Measurements from ENCODE around the gene JADE1. TPM values are rescaled to one million over a fixed set of nuclear protein-coding genes. Genes with fewer than 3 reads are reported as not detected.

JADE1 gene
- total RNA-seq, 1 donor from 2014 or later, result 23.0 TPM

DNA sequence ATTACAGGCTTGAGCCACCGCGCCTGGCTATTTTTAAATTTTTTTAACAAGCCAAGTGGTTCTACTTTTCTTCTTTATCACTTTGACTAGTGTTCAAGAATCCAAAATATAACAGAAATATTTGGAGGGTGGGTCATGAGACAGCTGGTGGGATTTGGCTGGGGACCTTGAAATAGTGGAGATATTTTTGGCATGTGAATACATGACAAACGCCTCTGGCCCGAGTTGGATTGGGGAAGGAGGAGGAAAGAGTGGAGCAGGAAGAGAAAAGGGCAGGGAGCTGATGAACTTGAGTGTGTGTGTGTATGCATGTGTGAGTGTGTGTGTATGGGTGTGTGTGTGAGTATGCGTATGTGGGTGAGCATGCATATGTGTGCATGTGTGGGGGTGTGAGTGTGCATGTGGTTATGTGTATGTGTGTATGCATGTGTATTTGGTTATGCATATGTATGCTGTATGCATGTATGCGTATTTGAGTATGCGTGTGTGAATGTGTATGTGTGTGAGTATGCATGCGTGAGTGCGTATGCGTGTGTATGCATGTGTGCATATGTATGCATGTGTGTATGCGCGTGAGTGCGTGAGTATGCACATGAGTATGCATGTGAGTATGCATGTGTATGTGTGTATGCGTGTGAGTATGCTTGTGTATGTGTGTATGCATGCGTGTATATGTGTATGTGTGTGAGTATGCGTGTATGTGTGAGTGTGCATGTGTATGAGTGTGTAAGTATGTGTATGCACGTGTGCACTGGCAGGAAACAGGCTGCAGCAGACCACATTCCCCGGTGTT, 49.6 kb downstream of the JADE1 start:
- Histone ChIP-seq H3K27me3 (ENCODE audit: control insufficient read depth in 3 of 3, insufficient read depth in 3 of 3, low read length in 3 of 3) (no peaks in the 10 kb centered on the region), H3K4me1 (ENCODE audit: control insufficient read depth in 3 of 3, insufficient read depth in 3 of 3, low read length in 3 of 3) (peaks cover 9 to 23% (median 15%) of the 10 kb centered on the region in 3 donors), H3K9me3 (ENCODE audit: control insufficient read depth in 3 of 3, low read length in 3 of 3) (no peaks in the 10 kb centered on the region), H3K4me3 (ENCODE audit: low read length in 3 of 3) (no peak overlapping the region), H3K9ac (ENCODE audit: low read depth in 1 of 3, low read length in 3 of 3) (no peak overlapping the region), H3K36me3 (ENCODE audit: control insufficient read depth in 3 of 3, insufficient read depth in 3 of 3, low read length in 3 of 3) (peaks cover 50 to 61% (median 61%) of the 10 kb centered on the region in 3 donors), H3K27ac (ENCODE audit: low read depth, low read length) (no peak overlapping the region)

DNA sequence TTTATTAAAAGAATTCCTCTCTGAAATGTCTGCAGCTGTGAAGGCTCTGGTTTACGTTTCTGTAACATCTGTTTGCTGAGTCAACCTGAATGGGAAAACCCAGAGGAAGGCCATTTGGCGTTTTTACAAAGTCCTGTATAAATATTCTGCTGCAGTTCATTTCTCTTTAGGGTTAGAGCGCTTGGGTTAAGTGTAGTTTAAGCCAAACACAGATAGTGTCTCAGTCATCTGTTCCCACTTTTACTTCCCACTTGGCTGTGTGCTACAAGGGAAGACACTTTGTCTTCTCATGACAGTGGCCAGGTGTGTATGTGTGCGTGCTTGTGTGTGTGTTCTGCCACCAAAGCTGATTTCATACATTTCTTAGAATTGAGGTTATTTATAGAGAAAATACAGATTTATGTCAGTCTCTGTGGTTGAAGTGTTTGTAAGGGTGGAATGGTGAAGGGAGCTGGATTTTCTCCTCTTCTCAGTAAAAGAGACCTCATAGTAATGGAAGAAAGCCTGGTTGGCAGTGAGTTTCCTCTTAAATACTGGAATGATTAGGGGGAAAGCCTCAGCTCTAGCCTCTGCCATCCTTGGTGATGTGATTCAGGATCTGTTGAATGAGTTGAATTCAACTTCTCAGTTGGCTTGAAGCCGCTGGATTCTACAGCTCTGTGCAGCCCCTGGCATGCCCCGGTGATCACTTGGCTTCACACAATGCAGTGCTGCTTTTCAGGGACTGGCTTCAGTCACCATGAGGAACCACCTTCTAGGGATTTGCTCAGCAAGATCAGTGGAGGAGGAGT, 50.6 kb downstream of the JADE1 start:
- H3K27me3 ChIP-seq (ENCODE audit: control insufficient read depth in 3 of 3, insufficient read depth in 3 of 3, low read length in 3 of 3), result no peaks in the 10 kb centered on the region
- H3K9me3 ChIP-seq (ENCODE audit: control insufficient read depth in 3 of 3, low read length in 3 of 3), result no peaks in the 10 kb centered on the region
- H3K36me3 ChIP-seq (ENCODE audit: control insufficient read depth in 3 of 3, insufficient read depth in 3 of 3, low read length in 3 of 3), result peaks cover 53 to 65% (median 61%) of the 10 kb centered on the region in 3 donors
- H3K9ac ChIP-seq (ENCODE audit: low read depth in 1 of 3, low read length in 3 of 3), result peak overlapping the region in 1 of 3 donors; percentile 18
- H3K27ac ChIP-seq (ENCODE audit: low read depth, low read length), result peak overlapping the region; percentile 2
- H3K4me1 ChIP-seq (ENCODE audit: control insufficient read depth in 3 of 3, insufficient read depth in 3 of 3, low read length in 3 of 3), result peaks cover 9 to 23% (median 15%) of the 10 kb centered on the region in 3 donors
- H3K4me3 ChIP-seq (ENCODE audit: low read length in 3 of 3), result no peak overlapping the region

DNA sequence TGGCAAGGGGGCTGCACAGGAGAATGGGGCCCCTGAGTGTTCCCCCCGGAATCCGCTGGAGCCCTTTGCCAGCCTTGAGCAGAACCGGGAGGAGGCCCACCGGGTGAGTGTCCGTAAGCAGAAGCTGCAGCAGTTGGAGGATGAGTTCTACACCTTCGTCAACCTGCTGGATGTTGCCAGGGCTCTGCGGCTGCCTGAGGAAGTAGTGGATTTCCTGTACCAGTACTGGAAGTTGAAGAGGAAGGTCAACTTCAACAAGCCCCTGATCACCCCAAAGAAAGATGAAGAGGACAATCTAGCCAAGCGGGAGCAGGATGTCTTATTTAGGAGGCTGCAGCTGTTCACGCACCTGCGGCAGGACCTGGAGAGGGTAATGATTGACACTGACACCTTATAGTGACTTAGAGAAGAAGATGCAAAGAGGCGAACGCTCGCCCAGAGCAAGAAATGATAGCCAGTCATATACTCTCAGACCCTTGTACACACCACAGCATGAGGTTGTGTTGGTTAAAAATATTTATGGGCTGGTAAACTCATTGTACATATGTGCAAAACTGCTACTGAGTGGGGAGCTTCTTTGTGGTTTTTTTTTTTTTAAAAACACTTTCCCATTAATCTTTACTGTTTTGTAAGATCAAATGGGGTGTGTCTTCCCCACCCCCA, 52.5 kb downstream of the JADE1 start:
- no peak overlapping the region for H3K27ac ChIP-seq (ENCODE audit: low read depth, low read length)
- no peak overlapping the region for H3K9ac ChIP-seq (ENCODE audit: low read depth in 1 of 3, low read length in 3 of 3)
- peaks cover 9 to 23% (median 15%) of the 10 kb centered on the region in 3 donors for H3K4me1 ChIP-seq (ENCODE audit: control insufficient read depth in 3 of 3, insufficient read depth in 3 of 3, low read length in 3 of 3)
- H3K4me3 ChIP-seq (ENCODE audit: low read length in 3 of 3), result no peak overlapping the region
- no peaks in the 10 kb centered on the region for H3K27me3 ChIP-seq (ENCODE audit: control insufficient read depth in 3 of 3, insufficient read depth in 3 of 3, low read length in 3 of 3)
- no peaks in the 10 kb centered on the region for H3K9me3 ChIP-seq (ENCODE audit: control insufficient read depth in 3 of 3, low read length in 3 of 3)
- peaks cover 43 to 59% (median 50%) of the 10 kb centered on the region in 3 donors for H3K36me3 ChIP-seq (ENCODE audit: control insufficient read depth in 3 of 3, insufficient read depth in 3 of 3, low read length in 3 of 3)

DNA sequence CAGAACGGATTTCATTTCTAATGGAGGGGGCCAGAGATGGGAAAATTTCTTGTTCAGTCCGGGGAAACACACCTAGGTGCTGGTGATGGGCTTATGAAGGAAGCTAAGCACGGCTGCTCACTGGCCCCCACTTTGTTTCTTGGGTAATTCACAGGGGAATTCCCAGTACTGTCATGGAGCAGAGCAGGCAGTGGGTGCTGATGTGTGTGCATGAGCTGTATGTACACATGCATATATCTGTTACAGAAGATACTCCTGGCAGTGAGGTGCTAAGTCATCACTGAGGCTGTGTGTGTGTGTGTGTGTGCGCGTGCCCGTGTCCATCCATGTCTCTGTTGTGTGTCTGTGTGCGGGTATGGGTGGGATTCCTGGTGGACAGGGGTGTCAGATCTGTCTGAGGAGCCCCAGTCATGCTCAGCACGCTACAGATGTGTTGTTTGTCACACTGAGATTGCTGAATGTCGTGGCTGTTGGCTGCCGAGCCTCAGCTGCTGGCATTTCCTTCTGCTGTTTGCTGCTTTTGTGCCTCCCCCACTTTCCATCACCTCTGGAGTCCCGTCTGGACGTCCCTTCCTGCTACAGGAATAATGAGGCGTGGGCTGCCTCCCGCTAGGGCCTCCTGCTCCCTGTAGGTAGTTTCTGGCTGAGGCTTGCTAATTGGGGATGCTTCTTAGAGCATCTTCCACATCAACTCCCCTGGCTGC, 53.3 kb downstream of the JADE1 start:
- Histone ChIP-seq H3K9ac (ENCODE audit: low read depth in 1 of 3, low read length in 3 of 3) (peak overlapping the region in 1 of 3 donors; percentile 32), H3K27ac (ENCODE audit: low read depth, low read length) (no peak overlapping the region), H3K4me1 (ENCODE audit: control insufficient read depth in 3 of 3, insufficient read depth in 3 of 3, low read length in 3 of 3) (peaks cover 9 to 23% (median 15%) of the 10 kb centered on the region in 3 donors), H3K36me3 (ENCODE audit: control insufficient read depth in 3 of 3, insufficient read depth in 3 of 3, low read length in 3 of 3) (peaks cover 36 to 52% (median 49%) of the 10 kb centered on the region in 3 donors), H3K9me3 (ENCODE audit: control insufficient read depth in 3 of 3, low read length in 3 of 3) (no peaks in the 10 kb centered on the region), H3K4me3 (ENCODE audit: low read length in 3 of 3) (no peak overlapping the region), H3K27me3 (ENCODE audit: control insufficient read depth in 3 of 3, insufficient read depth in 3 of 3, low read length in 3 of 3) (no peaks in the 10 kb centered on the region)

DNA sequence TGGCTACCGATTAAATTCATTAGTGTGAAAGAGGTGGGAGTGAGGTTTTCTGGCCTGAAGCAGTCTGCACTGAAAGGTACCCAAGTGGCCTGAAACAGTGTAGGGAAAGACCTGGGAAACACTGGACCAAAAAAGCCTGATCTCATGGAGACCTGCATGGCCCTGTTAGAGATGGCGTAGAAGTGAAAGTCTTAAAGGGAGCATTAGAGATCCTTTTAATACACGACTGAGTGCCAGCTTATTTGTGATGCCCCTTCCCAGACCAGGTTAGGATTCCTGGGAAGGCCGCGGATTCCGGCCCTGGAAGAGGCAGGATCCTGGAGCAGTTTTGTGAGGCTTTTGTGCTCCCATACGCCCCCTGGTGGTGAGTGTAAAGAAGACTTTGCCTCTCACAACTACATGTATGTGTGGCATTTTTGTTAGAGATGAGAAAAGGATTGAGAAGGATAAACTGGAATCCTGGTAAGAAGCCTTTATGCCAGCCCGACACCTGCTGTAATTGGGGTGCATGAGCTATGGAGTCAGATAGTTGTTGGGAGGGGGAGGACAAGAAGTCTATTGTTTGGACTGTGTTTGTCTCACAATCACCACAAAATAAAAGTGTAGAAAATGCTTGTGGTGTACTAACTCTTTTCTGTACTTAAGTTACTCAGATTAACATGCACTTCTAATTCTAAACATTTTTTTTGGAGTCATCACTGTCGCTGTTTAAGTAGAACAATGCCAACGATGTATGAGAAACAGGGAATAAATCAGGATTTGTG, 54.0 kb downstream of the JADE1 start:
- Histone ChIP-seq H3K27ac (ENCODE audit: low read depth, low read length) (no peak overlapping the region), H3K9ac (ENCODE audit: low read depth in 1 of 3, low read length in 3 of 3) (peak overlapping the region in 1 of 3 donors; percentile 32)

DNA sequence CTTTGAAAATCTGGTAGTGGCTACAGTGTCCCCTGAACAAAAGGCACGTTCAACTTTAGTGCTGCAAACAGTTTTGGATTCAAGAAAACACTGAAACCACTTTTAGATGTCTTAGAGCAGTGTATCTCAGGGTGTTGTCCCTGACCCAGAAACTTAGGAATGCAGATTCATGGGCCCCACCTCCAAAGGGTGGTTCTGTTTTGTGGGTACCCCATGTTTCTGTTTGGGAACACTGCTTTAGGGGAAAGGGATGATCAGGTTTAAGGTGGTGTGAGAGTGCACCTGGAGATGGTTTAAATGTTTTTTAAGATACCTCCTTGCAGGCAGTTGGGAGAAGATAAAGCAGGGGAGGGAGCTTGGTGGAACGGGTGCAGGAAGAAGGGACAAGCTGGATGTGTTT, 55.6 kb downstream of the JADE1 start:
- peaks cover 31 to 59% (median 57%) of the 10 kb centered on the region in 3 donors for H3K36me3 ChIP-seq (ENCODE audit: control insufficient read depth in 3 of 3, insufficient read depth in 3 of 3, low read length in 3 of 3)

More for the DNA sequence above, 54.0 kb downstream of the JADE1 start:
- Histone ChIP-seq H3K9me3 (ENCODE audit: control insufficient read depth in 3 of 3, low read length in 3 of 3) (no peaks in the 10 kb centered on the region), H3K4me3 (ENCODE audit: low read length in 3 of 3) (no peak overlapping the region), H3K4me1 (ENCODE audit: control insufficient read depth in 3 of 3, insufficient read depth in 3 of 3, low read length in 3 of 3) (peaks cover 9 to 23% (median 15%) of the 10 kb centered on the region in 3 donors), H3K36me3 (ENCODE audit: control insufficient read depth in 3 of 3, insufficient read depth in 3 of 3, low read length in 3 of 3) (peaks cover 30 to 52% (median 47%) of the 10 kb centered on the region in 3 donors), H3K27me3 (ENCODE audit: control insufficient read depth in 3 of 3, insufficient read depth in 3 of 3, low read length in 3 of 3) (no peaks in the 10 kb centered on the region)

DNA sequence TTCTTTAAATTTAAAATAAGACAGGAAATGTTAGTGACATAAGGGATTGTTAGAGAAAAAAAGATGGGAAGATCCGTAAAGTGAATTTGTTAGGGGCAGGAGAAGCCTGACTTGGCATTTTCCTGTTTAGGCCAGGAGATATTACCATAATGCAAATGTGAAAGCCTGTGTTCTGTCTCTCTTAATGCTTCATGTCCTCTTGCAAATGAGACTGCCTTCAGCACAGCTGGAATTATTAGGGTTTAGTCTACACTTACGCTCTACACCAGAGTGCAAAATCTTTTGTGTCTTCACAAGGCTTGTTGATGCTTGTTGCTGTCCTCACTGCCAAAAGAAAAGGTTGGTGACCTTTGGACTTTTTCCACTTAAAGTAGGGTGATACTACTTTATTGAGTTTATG, 56.8 kb downstream of the JADE1 start:
- Histone ChIP-seq H3K9me3 (ENCODE audit: control insufficient read depth in 3 of 3, low read length in 3 of 3) (no peaks in the 10 kb centered on the region), H3K27ac (ENCODE audit: low read depth, low read length) (no peak overlapping the region), H3K9ac (ENCODE audit: low read depth in 1 of 3, low read length in 3 of 3) (no peak overlapping the region), H3K4me3 (ENCODE audit: low read length in 3 of 3) (no peak overlapping the region), H3K36me3 (ENCODE audit: control insufficient read depth in 3 of 3, insufficient read depth in 3 of 3, low read length in 3 of 3) (peaks cover 21 to 59% (median 57%) of the 10 kb centered on the region in 3 donors), H3K4me1 (ENCODE audit: control insufficient read depth in 3 of 3, insufficient read depth in 3 of 3, low read length in 3 of 3) (peaks cover 0 to 9% (median 9%) of the 10 kb centered on the region in 3 donors), H3K27me3 (ENCODE audit: control insufficient read depth in 3 of 3, insufficient read depth in 3 of 3, low read length in 3 of 3) (no peaks in the 10 kb centered on the region)

More for the DNA sequence above, 55.6 kb downstream of the JADE1 start:
- Histone ChIP-seq H3K9ac (ENCODE audit: low read depth in 1 of 3, low read length in 3 of 3) (no peak overlapping the region), H3K27ac (ENCODE audit: low read depth, low read length) (no peak overlapping the region), H3K9me3 (ENCODE audit: control insufficient read depth in 3 of 3, low read length in 3 of 3) (no peaks in the 10 kb centered on the region), H3K27me3 (ENCODE audit: control insufficient read depth in 3 of 3, insufficient read depth in 3 of 3, low read length in 3 of 3) (no peaks in the 10 kb centered on the region), H3K4me3 (ENCODE audit: low read length in 3 of 3) (no peak overlapping the region), H3K4me1 (ENCODE audit: control insufficient read depth in 3 of 3, insufficient read depth in 3 of 3, low read length in 3 of 3) (peaks cover 0 to 14% (median 9%) of the 10 kb centered on the region in 3 donors)

DNA sequence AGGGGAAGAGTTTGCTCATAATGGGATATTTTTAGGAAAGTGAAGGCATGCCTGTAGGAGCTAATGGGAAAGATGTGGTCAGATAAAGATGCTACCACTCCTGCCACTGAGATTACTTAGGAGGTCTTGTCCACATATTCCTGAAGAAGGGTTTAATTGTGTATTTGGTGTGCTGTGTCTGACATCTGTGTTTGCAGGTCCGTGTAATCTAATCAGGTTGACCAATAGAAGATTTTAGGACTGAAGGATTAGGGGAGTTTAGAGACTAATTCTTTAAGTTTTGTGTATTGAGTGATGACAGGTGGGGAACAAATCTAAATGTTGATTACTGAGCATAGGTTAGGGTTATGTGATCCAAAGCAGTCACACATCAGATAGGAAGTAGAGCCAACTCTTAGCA, 57.2 kb downstream of the JADE1 start:
- no peak overlapping the region for H3K9ac ChIP-seq (ENCODE audit: low read depth in 1 of 3, low read length in 3 of 3)
- H3K36me3 ChIP-seq (ENCODE audit: control insufficient read depth in 3 of 3, insufficient read depth in 3 of 3, low read length in 3 of 3), result peaks cover 22 to 59% (median 57%) of the 10 kb centered on the region in 3 donors
- peaks cover 0 to 9% (median 9%) of the 10 kb centered on the region in 3 donors for H3K4me1 ChIP-seq (ENCODE audit: control insufficient read depth in 3 of 3, insufficient read depth in 3 of 3, low read length in 3 of 3)
- no peaks in the 10 kb centered on the region for H3K27me3 ChIP-seq (ENCODE audit: control insufficient read depth in 3 of 3, insufficient read depth in 3 of 3, low read length in 3 of 3)
- H3K9me3 ChIP-seq (ENCODE audit: control insufficient read depth in 3 of 3, low read length in 3 of 3), result no peaks in the 10 kb centered on the region
- no peak overlapping the region for H3K27ac ChIP-seq (ENCODE audit: low read depth, low read length)
- H3K4me3 ChIP-seq (ENCODE audit: low read length in 3 of 3), result no peak overlapping the region

DNA sequence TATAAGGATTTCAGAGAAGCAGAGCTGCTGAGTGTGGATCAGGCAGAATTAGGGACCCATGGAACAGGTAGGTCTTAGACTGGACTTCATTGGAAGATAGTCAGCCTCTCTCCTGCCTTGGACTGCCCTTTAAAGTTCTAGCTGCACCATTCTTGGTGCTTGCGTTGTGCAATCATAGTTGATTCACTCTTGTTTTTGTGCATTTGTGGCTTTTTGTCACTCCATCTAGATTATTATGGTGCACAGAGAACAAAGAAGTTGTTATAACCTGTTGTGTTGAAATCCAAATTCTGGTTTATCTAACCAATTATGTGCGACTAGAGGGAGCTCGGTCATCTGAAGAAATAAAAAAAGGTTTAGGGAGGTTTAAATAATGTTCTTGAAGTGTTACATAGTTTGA, 59.3 kb downstream of the JADE1 start:
- H3K9me3 ChIP-seq (ENCODE audit: control insufficient read depth in 3 of 3, low read length in 3 of 3), result no peaks in the 10 kb centered on the region
- no peak overlapping the region for H3K9ac ChIP-seq (ENCODE audit: low read depth in 1 of 3, low read length in 3 of 3)
- H3K27ac ChIP-seq (ENCODE audit: low read depth, low read length), result no peak overlapping the region
- no peaks in the 10 kb centered on the region for H3K27me3 ChIP-seq (ENCODE audit: control insufficient read depth in 3 of 3, insufficient read depth in 3 of 3, low read length in 3 of 3)
- no peaks in the 10 kb centered on the region for H3K4me1 ChIP-seq (ENCODE audit: control insufficient read depth in 3 of 3, insufficient read depth in 3 of 3, low read length in 3 of 3)
- H3K36me3 ChIP-seq (ENCODE audit: control insufficient read depth in 3 of 3, insufficient read depth in 3 of 3, low read length in 3 of 3), result peaks cover 16 to 56% (median 53%) of the 10 kb centered on the region in 3 donors
- no peak overlapping the region for H3K4me3 ChIP-seq (ENCODE audit: low read length in 3 of 3)

Data from skeletal muscle tissue (tissue), 4 donors.